Neutrophil (primary cell): ENCODE results near the gene SLC13A3.

Experiments
- H3K27ac ChIP-seq: fragments of 200-600 bp; sonication (generic); 2 replicates; pipeline ENCODE4 v1.5.1; 2016; ENCODE audit warnings: mild to moderate bottlenecking, moderate library complexity
- H3K27me3 ChIP-seq: fragments of 200-600 bp; sonication (generic); 2 replicates; pipeline ENCODE4 v1.6.0; 2016; ENCODE audit warnings: mild to moderate bottlenecking
- H3K36me3 ChIP-seq: fragments of 200-600 bp; sonication (generic); 2 replicates; pipeline ENCODE4 v1.5.1; 2017
- H3K4me1 ChIP-seq, 2 experiments: fragments of 200-600 bp in 1 of 2; sonication (generic) in 1 of 2; 1 replicate in 1 of 2; 2 replicates in 1 of 2; pipeline versions ENCODE4 v1.5.1 to v1.6.1; 2013 to 2016; ENCODE audit warnings: low read depth in 1 of 2, low read length in 1 of 2, mild to moderate bottlenecking in 1 of 2, moderate library complexity in 1 of 2; ENCODE audit not compliant: control insufficient read depth in 1 of 2, insufficient read depth in 1 of 2
- H3K4me3 ChIP-seq, 2 experiments: fragments of 200-600 bp in 1 of 2; sonication (generic) in 1 of 2; 1 replicate in 1 of 2; 2 replicates in 1 of 2; pipeline ENCODE4 v1.5.1; 2013 to 2016; ENCODE audit warnings: low read depth in 1 of 2, low read length in 1 of 2, mild to moderate bottlenecking in 1 of 2, moderate library complexity in 1 of 2
- H3K9me3 ChIP-seq: fragments of 200-600 bp; sonication (generic); 2 replicates; pipeline ENCODE4 v1.5.1; 2016
- TF ChIP-seq, protein P1 (sequence below): fragments of 200-600 bp; sonication (generic); IDR thresholded peaks from 2 replicates; pipeline ENCODE4 v1.5.1; 2016; ENCODE audit warnings: antibody characterized with exemption

Gene SLC13A3

DNA sequence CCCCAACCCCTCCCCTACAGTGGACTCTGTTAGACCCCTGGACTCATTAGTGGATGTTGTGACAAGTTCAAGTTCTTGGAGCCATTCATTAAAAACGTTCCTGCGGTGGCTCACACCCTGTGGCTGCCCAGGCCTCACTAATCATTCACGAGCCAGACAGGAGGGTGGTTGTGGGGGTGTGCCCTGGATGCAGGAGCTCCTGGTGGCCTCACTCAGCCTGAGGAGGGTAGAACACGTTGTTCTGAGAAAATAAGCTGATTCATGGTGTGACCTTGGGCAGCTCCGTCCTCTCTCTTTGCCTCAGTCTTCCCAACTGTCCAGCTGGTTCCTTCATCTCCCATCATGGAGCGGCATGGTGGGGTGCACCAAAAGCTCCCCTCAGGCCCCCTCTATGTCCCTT is 16.7 kb downstream of the SLC13A3 start:
- Histone ChIP-seq H3K27ac (no peak overlapping the region), H3K4me3 (no peak overlapping the region), H3K4me1 (peaks cover 0 to 5% of the 10 kb centered on the region in 2 experiments), H3K36me3 (no peaks in the 10 kb centered on the region), H3K9me3 (no peaks in the 10 kb centered on the region), H3K27me3 (no peaks in the 10 kb centered on the region)
- TF ChIP-seq, protein P1, sequence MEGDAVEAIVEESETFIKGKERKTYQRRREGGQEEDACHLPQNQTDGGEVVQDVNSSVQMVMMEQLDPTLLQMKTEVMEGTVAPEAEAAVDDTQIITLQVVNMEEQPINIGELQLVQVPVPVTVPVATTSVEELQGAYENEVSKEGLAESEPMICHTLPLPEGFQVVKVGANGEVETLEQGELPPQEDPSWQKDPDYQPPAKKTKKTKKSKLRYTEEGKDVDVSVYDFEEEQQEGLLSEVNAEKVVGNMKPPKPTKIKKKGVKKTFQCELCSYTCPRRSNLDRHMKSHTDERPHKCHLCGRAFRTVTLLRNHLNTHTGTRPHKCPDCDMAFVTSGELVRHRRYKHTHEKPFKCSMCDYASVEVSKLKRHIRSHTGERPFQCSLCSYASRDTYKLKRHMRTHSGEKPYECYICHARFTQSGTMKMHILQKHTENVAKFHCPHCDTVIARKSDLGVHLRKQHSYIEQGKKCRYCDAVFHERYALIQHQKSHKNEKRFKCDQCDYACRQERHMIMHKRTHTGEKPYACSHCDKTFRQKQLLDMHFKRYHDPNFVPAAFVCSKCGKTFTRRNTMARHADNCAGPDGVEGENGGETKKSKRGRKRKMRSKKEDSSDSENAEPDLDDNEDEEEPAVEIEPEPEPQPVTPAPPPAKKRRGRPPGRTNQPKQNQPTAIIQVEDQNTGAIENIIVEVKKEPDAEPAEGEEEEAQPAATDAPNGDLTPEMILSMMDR: no peak

DNA sequence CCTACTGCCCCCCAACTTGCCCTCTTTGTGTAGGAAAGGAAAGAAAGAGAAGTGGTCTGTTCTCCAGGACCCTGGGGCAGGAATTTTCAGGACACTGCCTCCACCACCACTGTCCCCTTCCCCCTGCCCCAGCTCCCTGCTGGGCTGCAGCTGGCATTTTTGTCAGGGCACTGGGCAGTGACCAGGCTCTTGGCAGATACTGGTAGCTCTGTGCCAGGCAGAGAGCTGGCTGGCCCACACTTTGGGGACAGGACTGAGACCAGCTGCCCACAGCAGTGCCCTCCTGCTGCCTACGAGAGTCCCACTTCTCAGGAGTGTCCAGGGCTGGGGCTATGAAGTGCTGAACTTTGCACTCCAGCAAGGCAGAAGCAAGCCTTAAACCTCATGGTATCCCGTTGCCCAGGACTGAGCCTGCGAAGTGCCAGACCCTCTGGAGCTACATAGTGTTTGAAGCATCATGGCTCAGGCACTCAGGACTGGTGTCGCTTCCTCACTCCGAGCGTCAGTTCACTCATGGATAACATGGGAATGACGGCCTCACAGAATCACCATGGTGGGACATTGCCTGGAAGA is 19.3 kb downstream of the SLC13A3 start:
- H3K27ac ChIP-seq: no peak overlapping the region
- TF ChIP-seq, protein P1: no peak
- H3K4me1 ChIP-seq: peaks cover 0 to 5% of the 10 kb centered on the region in 2 experiments
- H3K9me3 ChIP-seq: no peaks in the 10 kb centered on the region
- no peak overlapping the region for H3K4me3 ChIP-seq
- H3K36me3 ChIP-seq: no peaks in the 10 kb centered on the region
- no peaks in the 10 kb centered on the region for H3K27me3 ChIP-seq

DNA sequence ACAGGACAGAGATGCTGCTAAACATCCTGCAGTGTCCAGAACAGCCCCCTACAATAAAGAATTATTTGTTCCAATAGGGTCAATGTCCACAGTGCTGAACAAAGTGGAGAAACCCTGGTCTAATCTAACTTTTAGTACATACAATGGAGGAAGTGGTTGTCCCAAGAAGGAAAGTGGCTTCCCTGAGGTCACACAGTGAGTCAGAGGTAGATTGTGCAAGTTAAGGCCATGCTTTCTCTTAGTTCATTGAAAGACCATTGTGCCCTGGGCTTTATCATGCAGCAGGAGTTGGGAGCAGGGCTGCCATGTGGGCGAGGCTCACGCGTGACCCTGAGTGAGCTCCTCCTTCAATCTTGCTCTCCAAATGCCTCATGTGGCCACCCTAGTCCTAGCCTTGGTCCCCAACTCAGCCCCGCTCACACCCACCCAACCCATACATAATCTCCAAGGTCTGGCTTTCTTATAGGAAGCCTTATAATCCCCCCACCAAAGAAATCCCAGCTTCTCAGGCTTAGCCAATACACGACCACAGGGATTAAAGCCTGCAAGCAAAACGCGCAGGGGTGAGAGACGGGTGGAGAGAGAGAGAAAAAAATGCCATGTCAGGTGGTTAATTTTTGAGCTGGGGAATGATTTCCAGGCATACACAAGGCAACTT is 19.9 kb downstream of the SLC13A3 start:
- H3K27ac ChIP-seq: no peak overlapping the region
- no peaks in the 10 kb centered on the region for H3K9me3 ChIP-seq
- H3K27me3 ChIP-seq: no peaks in the 10 kb centered on the region
- H3K36me3 ChIP-seq: no peaks in the 10 kb centered on the region
- H3K4me3 ChIP-seq: no peak overlapping the region
- H3K4me1 ChIP-seq: peaks cover 0 to 5% of the 10 kb centered on the region in 2 experiments
- TF ChIP-seq, protein P1: no peak

DNA sequence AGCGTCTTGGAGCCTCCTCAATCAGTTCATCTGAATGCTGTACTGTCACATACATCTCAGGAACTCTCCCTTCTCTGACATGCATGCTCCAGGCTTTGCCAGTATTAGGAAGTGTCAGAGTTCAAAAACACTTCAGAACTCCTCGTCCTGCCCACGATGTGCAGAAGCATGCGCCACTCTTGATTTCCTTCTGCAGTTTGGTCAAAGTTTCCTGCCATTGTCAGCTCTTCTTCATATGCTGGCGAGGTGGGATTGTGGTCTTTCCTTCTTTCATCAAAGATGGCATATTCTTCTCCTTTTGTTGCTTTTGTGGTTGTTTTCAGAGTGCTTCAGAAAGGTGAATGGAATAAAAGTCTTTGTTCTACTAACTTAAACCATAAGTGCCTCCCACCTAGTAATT is 21.0 kb downstream of the SLC13A3 start:
- Histone ChIP-seq H3K36me3 (no peaks in the 10 kb centered on the region), H3K4me3 (no peak overlapping the region), H3K27me3 (no peaks in the 10 kb centered on the region)

DNA sequence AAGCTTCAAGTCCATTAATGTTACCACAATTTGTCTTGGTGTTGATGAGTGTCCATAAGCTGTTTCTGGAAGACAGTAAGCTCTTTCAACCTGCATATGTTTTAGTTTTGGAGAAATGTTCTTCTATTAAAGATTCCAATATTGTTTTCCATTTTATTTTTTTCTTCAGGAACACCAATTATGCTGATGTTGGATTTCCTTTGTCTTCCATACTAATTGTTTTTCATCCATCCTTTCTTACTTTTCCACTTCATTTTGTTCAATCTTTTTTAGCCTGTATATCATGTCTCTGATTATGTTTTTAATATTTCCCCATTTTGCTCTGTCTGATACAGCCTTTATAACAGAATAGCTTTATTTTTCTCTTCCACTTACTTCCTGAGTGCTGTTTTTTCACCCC is 21.9 kb downstream of the SLC13A3 start:
- H3K27me3 ChIP-seq: no peaks in the 10 kb centered on the region

More for the DNA sequence above, 21.0 kb downstream of the SLC13A3 start:
- no peak overlapping the region for H3K27ac ChIP-seq
- peaks cover 0 to 5% of the 10 kb centered on the region in 2 experiments for H3K4me1 ChIP-seq
- no peaks in the 10 kb centered on the region for H3K9me3 ChIP-seq
- TF ChIP-seq, protein P1: no peak

More for the DNA sequence above, 21.9 kb downstream of the SLC13A3 start:
- H3K9me3 ChIP-seq: no peaks in the 10 kb centered on the region
- TF ChIP-seq, protein P1: no peak
- H3K36me3 ChIP-seq: no peaks in the 10 kb centered on the region
- no peak overlapping the region for H3K27ac ChIP-seq
- peaks cover 6 to 13% of the 10 kb centered on the region in 2 experiments for H3K4me1 ChIP-seq
- H3K4me3 ChIP-seq: no peak overlapping the region
